NCI-H2227 (cell line): ENCODE measurements around the gene OR10A2.
"Not testable (repeated sequence)": the region's sequence is repeated elsewhere in the genome, so short reads cannot be mapped to it uniquely, and the experiment has no call there.

ENCODE experiments used
- DNase-seq: peaks from one replicate; lab custom pipeline; 2025; ENCODE audit not compliant: unreplicated experiment; lab: John Stamatoyannopoulos, UW

The OR10A2 gene

DNA sequence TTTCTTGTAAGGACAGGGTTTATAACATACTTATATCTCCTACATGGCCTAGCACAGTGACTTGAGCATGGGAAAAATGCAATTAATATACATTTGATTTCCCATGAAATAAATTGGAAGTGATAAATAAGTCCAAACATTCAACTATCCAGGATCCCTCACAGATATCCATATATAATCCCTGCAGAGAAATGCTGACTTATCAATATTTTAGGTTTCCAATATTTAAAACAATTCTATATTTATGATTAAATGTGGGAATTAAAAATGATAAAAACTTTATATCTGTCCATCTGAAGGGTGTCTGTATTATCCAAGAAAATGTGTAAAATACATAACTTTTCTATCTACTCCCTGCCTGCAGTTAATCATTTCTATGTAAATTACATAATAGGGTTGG, 19.9 kb downstream of the OR10A2 start:
- DNase-seq, result no peak

DNA sequence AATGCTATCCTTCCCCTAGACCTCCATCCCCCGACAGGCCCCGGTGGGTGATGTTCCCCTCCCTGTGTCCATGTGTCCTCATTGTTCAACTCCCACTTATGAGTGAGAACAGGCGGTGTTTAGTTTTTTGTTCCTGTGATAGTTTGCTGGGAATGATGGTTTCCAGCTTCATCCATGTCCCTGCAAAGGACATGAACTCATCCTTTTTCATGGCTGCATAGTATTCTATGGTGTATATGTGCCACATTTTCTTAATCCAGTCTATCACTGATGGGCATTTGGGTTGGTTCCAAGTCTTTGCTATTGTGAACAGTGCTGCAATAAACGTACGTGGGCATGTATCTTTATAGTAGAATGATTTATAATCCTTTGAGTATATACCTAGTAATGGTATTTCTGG, 24.9 kb downstream of the OR10A2 start:
- not testable (repeated sequence) for DNase-seq

DNA sequence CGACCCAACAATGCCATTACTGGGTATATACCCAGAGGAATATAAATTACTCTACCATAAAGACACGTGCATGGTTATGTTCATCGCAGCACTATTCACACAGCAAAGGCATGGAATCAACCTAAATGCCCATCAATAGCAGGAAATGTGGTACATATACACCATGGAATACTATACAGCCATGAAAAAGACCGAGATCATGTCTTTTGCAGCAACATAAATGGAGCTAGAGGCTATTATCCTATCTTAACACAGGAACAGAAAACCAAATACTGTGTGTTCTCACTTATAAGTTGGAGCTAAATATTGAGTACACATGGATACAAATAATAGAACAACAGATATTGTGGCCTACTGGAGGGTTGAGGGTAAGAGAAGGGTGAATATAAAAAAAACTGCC, 26.0 kb downstream of the OR10A2 start:
- DNase-seq, result no peak

DNA sequence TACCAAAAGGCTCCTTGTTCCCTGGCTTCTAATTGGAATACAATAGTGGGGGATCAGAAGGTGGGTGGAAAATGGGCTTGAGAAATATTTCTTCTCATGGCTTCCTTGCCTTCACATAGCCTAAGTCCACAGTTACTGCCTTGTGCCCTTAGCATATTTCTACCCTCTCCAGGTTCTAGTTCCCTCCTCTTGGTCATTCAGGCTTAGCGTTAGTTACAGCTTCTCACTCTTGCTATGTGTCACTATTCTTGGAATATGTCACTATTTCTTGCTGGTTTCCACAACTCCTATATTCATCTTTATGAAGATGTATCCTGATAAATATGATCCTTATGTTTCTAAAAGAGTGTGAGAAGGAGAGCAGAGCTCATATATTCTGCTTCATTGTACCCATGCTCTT, 27.0 kb downstream of the OR10A2 start:
- DNase-seq, result no peak

DNA sequence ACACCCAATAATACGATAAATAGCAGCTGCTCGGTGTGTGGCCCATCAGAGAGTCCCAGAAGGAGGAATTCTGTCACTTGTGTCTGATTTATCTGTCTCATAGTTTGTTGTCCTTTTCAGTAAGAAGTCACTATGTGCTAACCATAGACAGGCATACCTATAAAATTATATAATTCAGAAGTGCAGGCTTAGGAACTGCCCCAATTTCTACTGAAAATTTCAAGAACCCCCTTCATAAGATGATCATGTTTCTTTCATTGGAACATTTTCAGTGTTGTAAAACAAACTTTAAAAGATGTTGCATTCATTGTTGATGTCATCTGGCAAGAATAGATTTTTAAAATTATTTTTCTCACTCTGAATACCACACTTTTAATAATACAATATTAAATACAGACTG, 29.5 kb downstream of the OR10A2 start, which contains the start of gene OR2D2:
TSS of gene OR2D2 (minus strand) at position 101 of the 400 bp plus-strand sequence. CDS start at position 101, 0 bp downstream.
- no peak for DNase-seq

DNA sequence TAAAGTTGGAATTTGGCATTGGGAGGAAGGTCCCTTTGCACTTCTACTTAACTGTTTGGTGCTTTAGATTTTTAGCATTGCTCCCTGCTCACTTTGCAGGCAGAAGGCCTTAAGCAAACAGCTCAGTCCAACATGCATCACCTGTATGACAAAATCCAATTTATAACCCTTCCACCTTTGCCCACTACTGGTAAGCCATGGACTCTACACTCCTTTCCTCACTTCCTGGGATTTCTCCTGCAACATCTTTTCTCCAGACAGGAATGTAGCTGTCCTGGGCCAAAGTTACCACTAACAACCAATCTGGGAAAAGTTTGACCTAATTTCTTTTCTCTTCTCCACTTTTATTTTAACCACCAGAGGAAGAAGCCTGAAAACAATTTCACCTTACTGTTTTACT, 31.2 kb downstream of the OR10A2 start:
- DNase-seq, result no peak

DNA sequence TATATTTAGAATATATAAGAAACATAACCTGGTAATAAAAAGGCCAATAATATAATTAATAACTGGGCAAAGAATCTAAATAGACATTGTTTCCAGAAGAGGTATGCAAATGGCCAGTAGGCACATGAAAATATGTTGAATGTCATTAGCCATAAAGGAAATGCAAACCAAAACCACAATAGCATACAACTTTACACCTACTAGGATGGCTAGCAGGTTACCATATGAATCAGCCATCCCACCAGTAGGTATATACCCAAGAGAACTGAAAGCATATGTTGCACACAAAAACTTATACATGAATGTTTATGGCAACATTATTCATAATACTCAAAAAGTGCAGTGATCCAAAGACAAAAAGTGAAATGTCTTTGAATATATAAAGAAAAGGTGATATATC, 32.2 kb downstream of the OR10A2 start:
- no peak for DNase-seq

DNA sequence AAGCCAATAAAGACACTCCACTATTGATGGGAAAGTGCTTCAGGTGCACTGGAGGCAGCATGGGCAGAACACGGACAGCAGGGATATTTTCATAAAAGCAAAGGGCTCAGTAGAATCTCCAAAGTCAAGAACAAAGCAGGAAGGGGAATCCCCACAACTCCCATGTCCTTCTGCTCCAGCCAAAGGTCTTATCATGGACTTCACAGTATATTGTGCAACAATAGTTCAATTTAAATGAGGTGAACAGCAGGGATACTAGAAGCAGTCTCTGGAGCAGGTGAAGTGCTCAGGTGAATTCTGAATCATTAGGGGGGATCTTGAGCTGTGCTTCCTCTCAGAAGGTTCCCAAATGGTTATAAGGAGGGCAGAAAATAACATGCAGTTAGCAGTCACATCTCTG, 36.1 kb downstream of the OR10A2 start:
- no peak for DNase-seq

DNA sequence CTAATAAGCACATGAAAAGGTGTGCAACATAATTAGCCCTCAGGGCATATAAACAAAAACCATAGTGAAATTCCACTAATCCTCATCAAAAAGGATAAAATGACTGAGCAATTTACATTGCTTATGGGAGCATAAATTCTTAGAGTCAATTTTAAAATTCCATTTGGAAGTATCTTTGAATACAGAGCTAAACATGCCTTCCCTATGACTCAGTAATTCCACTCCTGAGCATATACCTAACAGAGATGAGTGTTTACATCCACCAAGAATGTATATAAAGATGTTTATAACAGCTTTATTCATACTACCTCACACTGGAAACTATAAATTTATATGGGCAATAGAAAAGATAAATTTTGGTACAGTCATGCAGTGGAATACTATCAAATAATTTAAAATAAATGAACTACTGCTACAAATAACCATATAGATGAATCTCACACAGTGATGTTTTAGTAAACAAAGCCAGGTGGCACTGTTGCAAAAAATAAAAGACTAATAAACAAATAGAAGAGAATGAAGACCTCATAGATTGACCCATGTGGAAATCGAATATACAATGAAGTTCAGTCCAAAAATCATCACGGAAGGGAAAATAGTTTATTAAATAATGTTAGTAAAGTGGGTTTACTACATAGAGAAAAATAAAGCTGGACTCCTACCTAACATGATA, 37.6 kb downstream of the OR10A2 start:
- no peak for DNase-seq

DNA sequence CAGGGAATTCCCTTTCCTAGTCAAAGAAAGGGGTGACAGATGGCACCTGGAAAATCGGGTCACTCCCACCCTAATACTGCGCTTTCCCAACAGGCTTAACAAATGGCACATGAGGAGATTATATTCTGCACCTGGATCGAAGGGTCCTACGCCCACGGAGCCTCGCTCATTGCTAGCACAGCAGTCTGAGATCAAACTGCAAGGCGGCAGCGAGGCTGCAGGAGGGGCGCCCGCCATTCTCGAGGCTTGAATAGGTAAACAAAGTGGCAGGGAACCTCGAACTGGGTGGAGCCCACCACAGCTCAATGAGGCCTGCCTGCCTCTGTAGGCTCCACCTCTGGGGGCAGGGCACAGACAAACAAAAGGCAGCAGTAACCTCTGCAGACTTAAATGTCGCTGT, 41.9 kb downstream of the OR10A2 start:
- DNase-seq, result not testable (repeated sequence)

DNA sequence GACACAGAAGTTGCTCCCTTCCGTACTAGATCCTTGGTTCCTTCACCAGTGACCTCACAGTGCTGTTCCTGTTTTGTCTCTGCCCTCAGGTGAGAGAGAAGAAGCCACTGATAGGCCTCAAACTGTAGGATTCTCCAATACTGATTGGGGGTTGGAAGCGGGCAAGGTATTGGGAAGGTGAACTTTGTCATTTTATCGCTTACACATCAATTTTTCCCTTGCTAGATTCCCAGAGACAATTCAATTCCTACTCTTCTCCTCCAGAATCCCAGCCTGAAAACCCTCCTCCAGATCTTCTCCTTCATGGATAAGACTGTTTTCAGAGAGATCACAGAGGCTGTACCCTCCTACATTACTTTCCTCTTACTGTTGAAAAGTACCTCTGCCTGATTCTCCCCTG, 48.5 kb downstream of the OR10A2 start:
- DNase-seq, result no peak

DNA sequence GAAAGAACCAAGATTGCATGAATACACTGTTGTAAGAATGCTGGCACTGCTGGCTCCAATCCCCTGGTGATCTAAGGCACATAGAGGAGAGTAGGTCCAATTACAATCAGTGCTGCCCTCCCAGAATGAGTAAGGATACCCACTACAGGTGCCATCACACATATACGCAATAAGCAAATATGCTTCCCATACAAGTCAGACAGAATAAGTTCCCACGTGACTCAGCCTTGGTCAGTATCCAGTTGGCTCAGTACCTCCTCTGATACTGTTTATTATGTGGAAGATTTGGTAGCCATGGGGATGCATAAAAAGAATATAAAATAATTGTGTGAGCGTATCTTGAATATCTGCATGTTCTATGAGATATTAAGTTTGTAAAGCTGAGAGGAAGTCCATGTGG, 49.1 kb downstream of the OR10A2 start:
- DNase-seq, result no peak

DNA sequence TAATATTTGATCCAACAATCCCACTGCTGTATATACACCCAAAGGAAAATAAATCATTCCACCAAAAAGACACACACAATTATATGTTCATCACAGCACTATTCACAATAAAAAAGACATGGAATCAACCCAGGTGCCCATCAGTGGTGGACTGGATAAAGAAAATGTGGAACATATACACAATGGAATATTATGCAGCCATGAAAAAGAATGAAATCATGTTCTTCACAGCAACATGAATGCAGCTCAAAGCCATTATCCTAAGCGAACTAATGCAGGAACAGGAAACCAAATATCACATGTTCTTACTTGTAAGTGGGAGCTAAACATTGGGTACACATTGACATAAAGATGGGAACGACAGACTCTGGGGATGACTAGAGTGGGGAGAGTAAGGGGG, 56.8 kb downstream of the OR10A2 start:
- no peak for DNase-seq

DNA sequence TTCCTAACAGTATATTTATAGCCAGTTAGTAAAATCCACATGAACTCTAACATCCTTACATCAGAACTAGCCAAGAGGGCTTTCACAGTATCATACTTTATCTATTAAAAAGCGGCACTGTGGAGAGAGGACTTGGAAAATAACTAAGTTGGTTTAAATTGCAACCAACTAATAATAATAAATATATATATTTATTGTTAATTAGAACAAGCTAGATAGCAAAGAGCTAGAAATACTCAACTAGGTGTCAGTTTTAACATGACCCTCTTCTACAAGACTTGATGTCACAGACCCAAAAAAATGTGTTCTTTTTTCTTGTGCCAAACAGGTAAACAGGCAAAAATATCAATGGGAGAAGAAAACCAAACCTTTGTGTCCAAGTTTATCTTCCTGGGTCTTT, 57.8 kb downstream of the OR10A2 start, which contains the start of gene OR2D3:
TSS of gene OR2D3 (plus strand) at position 301 of the 400 bp plus-strand sequence. CDS start at position 301, 0 bp downstream.
- DNase-seq, result no peak
